HG02943 (cell line): Measurements from ENCODE around the gene UGT1A4.
"Not testable (repeated sequence)": the region's sequence is repeated elsewhere in the genome, so short reads cannot be mapped to it uniquely, and the experiment has no call there.

ENCODE experiments used
- ATAC-seq: cut with Tn5 transposase; IDR thresholded peaks from one replicate; pipeline ENCODE4 v1.9.1; 2021; ENCODE audit warnings: mild to moderate bottlenecking, low read depth, moderate library complexity; ENCODE audit not compliant: unreplicated experiment

Gene UGT1A4

DNA sequence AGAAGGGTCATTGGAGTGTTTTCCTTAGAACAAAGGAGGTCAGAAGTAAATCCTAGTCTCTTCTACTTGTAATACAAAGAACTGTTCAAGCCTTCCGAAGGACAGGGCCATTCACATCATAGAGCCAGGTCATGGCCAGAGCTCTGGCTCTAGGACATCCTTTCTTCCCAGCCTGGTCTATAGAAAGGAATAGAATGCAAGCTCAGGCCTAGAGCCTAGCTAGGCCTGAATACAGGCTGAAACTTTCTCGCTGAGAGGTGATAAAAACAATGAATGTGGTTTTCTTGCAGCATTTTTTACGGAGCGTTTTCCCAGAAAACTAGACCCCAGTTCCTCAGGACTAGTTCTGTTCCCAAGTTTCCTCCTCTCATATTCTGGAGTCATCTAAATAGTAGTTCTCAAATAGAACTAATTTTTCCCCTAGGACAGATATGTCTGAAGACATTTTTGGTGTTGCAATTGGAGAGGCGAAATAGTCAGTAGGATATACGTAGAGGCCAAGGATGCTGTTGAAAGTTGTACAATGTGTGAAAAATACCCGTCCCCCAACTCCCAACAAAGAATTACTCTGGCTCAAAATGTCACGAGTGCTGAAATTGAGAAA, 19.0 kb upstream of the UGT1A4 start:
- no peak for ATAC-seq

DNA sequence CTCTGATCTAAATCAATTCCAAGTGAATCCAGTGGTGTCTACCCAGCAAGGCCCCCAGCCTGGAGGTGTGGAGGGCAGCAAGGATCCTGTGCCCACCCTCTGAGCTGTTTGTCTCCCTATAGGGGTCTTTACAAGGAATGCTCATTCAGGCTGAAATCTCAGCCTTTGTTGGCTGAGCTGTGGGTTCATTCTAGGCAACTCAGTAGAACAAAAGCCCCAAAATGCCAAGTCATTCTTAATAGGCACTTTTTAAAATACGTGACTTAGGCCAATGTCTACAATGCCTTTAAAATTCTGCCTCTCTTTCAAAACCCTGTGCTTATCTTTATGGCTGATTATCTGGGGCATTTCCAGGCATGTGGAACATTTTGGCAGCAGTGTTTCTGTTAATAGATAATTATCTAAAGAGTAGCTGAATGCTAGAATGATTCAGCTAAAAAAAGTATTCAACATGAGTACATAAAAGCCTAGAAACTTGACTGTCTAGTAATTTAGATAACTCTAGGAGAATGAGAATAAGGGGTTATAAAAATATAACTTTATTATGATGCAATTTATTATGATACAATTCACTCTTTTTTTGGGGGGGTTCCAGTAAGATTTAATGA, 18.4 kb upstream of the UGT1A4 start:
- no peak for ATAC-seq

DNA sequence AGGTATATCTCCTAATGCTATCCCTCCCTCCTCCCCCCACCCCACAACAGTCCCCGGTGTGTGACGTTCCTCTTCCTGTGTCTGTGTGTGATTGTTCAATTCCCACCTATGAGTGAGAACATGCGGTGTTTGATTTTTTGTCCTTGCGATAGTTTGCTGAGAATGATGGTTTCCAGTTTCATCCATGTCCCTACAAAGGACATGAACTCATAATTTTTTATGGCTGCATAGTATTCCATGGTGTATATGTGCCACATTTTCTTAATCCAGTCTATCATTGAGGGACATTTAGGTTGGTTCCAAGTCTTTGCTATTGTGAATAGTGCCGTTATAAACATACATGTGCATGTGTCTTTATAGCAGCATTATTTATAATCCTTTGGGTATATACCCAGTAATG, 17.7 kb upstream of the UGT1A4 start:
- ATAC-seq = not testable (repeated sequence)

DNA sequence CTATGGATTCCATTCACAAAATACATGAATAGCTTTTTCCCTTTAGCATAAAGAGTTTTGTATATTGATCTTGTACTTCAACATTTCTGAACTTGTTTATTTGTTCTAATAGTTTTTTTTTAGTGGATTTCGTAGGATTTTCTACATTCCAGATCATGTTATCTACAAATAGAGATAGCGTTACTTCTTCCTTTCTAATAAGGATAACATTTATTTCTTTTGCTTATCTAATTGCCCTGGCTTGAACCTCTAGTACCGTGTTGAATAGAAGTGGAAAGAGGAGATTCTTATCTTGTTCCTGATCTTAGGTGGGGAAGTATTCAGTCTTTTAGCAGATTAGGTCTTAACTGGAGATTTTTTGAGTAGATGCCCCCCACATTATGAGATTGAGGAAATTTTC, 16.3 kb upstream of the UGT1A4 start:
- ATAC-seq = no peak

DNA sequence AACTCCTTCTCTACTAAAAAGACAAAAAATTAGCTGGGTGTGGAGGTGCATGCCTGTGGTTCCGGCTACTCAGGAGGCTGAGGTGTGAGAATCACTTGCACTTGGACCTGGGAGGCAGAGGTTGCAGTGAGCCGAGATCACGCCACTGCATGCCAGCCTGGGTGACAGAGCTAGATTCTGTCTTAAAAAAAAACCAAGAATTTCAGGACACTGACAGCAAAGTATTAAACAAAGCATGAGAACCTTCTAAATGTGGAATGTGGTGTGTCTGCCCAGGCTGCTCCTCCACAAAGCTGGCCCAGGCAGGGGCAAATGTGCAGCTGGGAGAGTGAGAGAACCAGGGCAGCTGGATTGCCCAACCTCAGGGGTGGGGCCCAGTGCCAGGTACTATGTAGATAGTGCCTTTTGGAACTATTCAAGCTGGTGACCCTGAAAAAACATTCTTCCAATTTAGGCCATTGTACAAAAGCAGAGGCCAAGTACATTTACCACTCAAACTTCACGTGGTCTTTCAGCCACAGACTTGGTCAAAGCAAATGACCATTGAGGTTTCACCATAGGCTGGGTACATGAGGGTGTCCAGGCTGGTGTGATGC, 12.5 kb upstream of the UGT1A4 start:
- no peak for ATAC-seq

DNA sequence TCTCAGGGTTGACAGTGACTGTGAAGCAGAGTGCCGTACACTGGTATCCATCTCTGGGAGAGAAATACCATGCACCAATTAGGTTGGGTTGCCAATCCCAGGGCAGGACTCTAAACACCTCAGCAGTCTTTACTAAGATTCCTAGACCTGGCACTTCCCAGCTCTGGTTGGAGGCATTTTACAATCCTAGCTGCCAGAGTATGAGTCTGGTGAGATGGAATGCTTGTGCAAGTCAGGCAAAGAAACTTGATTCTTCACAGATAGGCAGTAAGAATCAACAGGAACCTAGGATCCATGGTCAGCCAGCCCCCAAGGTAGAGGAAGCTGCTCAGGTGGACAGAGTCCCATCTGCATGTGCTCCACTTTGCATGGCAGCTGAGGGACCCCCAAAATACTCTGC, 11.8 kb upstream of the UGT1A4 start:
- ATAC-seq = no peak

DNA sequence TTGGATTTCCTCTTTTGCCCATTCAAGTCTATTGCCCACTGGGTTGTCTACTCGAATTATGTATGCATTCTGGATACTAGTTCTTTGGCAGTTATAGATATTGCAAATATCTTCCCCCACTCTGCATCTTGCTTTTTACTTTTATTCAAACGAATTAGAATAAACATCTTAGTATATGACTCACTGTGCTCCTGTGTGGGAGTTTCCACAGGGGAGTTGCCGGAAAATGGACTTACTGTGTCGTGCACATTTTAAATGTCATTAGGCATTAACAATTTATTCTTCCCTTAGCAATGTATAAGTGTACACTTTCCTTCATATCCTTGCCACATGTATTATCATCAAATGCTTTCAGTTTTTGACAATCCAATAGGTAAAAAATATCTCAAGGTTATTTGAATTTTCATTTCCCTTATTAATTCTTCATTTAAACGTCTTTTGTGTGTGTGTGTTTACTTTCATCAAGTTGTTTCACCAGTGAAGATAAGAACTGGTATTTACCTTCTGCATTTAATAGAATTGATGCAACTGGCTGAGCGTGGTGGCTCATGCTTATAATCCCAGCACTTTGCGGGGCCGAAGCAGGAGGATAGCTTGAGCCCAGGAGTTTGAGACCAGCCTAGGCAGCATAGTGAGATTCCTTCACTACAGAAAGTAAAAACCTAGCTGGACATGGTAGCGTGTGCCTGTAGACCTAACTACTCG, 10.4 kb upstream of the UGT1A4 start:
- no peak for ATAC-seq

DNA sequence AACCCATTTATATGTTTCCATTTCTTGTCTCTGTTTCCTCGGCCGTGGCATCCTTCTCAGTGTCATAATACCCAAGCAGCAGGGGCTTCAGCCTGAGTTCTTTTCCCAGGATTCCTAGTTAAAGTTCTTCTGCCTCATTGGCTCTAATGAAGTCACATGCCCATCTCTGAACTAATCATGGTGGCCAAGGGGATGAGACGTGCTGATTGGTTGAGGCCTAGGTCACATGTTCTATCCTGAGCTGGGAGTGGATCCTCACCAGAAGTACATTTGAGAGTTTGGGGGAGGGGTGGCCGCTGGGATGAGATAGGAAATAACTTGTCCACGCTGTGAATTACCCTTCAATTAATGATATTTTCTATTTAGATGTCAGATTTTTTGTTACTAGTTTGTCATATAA, 9.6 kb upstream of the UGT1A4 start:
- no peak for ATAC-seq

DNA sequence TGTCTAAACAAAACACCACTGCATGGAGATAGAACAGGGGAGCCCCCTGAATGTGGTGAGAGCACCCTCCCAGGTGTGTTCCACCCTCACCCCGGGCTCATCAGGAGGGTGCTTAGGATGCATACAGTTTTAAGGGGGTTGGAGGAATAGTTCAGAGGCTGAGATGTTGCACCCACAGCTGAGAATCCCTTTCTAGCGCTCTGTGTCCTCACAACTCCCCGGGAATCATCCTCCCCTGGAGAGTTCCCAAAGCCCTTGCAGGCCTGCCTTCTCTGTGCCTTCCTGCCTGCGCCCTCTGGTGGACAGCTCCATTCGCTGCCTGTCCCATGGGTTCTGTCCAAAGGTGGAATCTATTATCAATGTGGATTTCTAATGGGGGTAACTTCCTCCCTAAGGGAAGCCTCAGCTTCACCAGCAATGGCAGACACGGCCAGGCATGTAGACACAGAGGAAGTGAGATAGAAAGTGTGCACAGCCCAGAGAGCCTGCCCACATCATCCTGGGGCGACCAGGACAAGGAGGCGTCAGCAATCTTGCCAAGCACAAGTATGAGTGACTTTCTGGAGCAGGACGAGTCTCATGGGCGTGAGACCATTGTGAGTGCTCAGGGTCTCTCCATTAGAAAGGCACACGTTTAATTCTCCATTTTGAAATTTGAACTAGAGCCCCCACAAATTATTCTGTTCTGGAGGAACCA, 7.1 kb upstream of the UGT1A4 start:
- ATAC-seq = no peak

DNA sequence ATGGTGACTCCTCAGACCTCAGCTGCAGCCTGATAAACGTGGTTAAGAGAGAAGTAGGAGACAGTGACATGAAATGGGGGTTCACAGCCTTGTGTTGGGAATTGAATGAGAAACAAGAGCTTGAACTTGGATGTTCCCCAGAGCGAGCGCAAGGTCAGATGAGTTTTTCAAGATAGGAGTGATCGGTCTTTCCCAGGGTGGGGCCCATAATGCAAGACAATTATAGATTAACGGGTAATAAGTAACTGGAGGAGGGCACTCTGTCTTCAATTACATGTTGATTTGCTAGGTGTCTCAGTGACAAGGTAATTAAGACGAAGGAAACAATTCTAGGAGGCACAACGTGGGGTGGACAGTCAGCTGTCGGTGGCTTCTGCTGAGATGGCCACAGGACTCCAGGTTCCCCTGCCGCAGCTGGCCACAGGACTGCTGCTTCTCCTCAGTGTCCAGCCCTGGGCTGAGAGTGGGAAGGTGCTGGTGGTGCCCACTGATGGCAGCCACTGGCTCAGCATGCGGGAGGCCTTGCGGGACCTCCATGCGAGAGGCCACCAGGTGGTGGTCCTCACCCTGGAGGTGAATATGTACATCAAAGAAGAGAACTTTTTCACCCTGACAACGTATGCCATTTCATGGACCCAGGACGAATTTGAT, 5.8 kb upstream of the UGT1A4 start, which contains the start of gene UGT1A5:
TSS of gene UGT1A5 (plus strand) at position 297 of the 651 bp plus-strand sequence. CDS start at position 382, 85 bp downstream.
- ATAC-seq = no peak

DNA sequence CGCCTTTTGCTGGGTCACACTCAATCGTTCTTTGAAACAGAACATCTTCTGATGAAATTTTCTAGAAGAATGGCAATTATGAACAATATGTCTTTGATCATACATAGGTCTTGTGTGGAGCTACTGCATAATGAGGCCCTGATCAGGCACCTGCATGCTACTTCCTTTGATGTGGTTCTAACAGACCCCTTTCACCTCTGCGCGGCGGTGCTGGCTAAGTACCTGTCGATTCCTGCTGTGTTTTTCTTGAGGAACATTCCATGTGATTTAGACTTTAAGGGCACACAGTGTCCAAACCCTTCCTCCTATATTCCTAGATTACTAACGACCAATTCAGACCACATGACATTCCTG, 5.3 kb upstream of the UGT1A4 start:
- ATAC-seq = no peak

DNA sequence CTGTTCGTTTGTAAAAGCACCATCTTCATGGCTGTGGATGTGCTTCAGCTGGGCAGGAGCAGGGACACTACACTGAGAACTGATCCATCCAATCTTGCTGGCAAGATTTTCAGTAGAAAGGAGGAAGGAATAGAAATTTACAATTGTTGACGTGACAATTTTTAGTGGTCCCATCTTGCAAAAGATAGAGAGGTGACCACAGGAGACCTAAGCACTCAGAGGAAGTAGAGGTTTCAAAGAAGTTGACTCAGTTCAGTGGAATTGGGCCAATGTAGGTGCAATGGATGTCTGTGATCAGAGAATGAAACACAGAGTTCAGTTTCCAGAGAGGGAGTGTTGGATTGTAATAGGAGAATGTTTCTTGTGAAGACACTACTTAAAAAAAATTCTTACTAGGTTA, 4.4 kb upstream of the UGT1A4 start:
- no peak for ATAC-seq

DNA sequence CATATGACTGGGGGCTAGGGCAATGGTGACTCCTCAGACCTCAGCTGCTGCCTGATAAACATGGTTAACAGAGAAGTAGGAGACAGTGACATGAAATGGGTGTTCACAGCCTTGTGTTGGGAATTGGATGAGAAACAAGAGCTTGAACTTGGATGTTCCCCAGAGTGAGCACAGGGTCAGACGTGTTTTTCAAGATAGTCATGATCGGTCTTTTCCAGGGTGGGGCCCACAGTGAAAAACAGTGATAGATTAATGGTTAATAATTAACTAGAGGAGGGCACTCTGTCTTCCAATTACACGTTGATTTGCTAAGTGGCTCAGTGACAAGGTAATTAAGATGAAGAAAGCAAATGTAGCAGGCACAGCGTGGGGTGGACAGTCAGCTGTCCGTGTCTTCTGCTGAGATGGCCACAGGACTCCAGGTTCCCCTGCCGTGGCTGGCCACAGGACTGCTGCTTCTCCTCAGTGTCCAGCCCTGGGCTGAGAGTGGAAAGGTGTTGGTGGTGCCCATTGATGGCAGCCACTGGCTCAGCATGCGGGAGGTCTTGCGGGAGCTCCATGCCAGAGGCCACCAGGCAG, 10.3 kb downstream of the UGT1A4 start, which contains the start of gene UGT1A3:
TSS of gene UGT1A3 (plus strand) at position 320 of the 579 bp plus-strand sequence. CDS start at position 405, 85 bp downstream.
- no peak for ATAC-seq

DNA sequence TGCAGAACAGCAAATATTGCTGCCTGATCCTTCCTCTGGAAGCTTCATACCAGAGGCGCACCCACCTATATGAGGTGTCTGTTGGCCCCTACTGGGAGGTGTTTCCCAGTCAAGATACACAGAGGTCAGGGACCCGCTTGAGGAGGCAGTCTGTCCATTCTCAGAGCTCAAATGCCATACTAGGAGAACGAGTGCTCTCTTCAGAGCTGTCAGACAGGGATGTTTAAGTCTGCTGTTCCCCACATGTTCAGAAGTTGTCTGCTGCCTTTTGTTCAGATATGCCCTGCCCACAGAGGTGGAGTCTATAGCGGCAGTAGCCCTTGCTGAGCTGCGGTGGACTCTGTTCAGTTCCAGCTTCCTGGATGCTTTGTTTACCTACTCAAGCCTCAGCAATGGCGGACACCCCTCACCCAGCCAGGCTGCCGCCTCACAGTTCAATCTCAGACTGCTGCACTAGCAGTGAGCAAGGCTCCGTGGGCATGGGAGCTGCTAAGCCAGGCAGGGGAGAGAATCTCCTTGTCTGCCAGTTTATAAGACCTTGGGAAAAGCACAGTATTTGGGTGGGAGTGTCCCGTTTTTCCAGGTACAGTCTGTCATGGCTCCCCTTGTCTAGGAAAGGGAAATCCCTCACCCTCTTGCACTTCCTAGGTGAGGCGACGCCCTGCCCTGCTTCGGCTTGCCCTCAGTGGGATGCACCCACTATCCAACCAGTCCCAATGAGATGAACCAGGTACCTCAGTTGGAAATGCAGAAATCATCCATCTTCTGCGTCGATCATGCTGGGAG, 18.5 kb downstream of the UGT1A4 start:
- not testable (repeated sequence) for ATAC-seq

DNA sequence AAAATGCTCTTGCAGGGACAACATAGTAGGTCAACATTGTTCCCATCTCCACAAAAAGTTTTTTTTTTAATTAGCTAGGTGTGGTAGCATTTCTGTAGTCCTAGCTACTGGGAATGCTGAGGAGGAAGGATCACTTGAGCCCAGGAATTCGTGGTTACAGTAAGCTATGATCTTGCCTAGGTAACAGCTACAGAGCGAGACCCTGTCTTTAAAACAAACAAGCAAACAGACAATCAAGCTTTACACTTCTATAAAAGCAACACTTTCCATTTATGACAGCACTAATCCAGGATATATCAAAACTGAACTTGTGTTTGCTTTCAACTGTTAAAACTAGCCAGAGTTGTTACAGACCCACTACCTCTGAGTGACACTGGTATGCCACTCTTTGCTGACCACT, 22.3 kb downstream of the UGT1A4 start:
- ATAC-seq = no peak

DNA sequence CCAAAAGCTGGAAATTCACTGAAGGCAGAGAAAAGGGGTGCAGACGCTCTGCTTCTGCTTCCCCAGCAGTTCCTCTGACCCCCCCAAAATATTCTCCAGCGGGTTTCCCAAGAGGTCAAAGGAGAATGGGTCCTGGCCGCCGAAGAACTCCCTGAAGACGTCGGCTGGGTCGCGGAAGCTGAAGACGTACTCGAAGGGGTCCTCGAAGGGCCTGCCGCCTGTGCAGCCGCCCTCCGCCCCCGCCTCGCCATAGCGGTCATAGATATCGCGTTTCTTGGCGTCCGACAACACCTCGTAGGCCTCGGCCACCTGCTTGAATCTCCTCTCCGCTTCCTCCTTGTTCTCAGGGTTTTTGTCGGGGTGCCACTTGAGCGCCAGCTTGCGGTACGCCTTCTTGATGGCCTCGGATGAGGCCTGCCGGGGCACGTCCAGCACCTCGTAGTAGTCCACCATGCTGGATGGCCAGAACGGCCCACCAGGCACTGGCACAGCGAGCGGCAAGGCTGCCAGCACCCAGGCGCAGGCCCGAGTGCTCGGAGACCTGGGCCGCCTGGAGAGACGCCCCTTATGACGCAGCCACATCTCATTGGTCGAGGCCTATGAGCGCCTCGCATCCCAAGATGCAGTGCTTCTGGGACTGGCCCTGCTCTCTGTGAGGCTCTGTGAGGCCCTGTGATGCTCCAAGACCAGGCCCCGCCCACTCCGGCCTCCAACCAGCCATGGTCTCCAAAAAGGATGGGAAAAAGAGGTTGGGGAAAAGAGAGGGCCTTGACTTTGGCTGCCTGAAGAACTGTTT, 25.1 kb downstream of the UGT1A4 start:
- no peak for ATAC-seq

DNA sequence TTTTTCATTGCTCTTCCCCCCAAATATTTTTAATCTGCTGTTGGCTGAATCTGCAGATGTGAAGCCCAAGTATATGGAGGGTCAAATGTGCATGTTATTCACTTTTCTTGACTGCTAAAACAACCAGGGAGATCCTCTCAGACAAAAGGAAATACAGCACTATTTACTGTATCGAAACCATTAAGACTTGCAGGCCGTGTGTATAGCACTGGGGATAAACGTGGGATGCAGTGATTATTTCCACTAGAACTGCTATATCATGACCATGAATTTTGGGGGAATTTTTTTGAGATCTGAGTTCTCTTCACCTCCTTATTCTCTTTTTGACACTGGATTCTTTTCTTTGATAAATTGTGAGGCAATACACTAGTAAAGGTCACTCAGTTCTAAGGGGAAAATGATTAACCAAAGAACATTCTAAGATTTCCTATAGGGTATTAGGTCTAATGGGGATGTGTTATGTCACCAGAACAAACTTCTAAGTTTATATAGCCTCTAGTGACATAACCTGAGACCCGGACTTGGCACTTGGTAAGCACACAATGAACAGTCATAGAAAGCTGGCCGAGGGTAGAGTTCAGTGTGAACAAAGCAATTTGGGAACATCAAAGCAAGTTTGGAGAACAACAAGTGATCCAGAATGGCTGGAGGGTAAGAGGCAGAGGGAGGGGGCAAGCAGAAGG, 26.7 kb downstream of the UGT1A4 start:
- no peak for ATAC-seq

DNA sequence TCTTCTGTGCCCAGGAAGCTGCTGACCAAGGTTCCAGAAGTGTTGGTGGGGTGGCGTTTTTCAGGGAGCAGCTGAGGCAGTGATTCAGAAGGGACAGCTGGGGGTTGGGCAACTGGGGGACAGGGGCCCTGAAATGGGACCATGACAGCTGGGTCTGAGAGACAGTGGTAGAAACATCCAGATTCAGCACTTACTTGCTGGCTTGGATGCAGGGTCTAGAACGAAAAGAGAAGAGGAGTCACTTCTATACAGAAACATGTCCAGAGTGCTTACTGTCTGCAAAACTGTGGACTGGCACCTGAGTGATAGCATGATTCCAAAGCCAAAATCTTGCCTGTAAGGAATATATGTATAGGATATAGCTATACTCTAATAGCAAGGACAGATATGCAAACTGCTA, 27.3 kb downstream of the UGT1A4 start:
- not testable (repeated sequence) for ATAC-seq
